ENCODE results near the gene ANKRD62. TPM values are rescaled to one million over a fixed set of nuclear protein-coding genes. Genes with fewer than 3 reads are reported as not detected.
A peak's percentile ranks its signal among the peaks of the same experiment; 100 is the strongest.

ANKRD62 gene
- total and polyA plus RNA-seq, 9 of the 15 experiments (the other 6 are each of a cell fraction or from before 2014, with no cell fraction given) = 0.16 to 1.1 (median 0.45) TPM; not detected in 1

GRCh38 chr18:12061685-12062084 lies 32.0 kb upstream of the ANKRD62 start:
- in situ Hi-C loops (cut with MboI) = no loop called here

GRCh38 chr18:12062974-12063373 lies 30.7 kb upstream of the ANKRD62 start:
- in situ Hi-C loops (cut with MboI) = no loop called here
- no peaks in the 10 kb centered on the region for H3K9me1 ChIP-seq (ENCODE audit: control insufficient read depth, insufficient read depth, low read length)
- intact Hi-C loops (cut with micrococcal nuclease) = no loop called here
- H3K9me3 ChIP-seq (replicated peaks; ENCODE audit: control insufficient read depth, insufficient read depth, low read depth, low read length) = no peaks in the 10 kb centered on the region
- no peak overlapping the region for H3K27ac ChIP-seq (ENCODE audit: extremely low read depth, low read depth, low read length)
- DNase-seq (ENCODE audit: extremely low read depth in 1 of 4, low spot score in 3 of 4) = no peak
- ChIA-PET POLR2A (interaction anchor here (0.8 kb wide), 1 partner anchor 13 kb away, joined by 4 read pairs; no protein-coding TSS in a partner anchor), CTCF (ENCODE audit: low intra/inter-chr PET ratio) (no interaction called here)
- H4K20me1 ChIP-seq (replicated peaks; ENCODE audit: control insufficient read depth, insufficient read depth, low read length) = no peaks in the 10 kb centered on the region; the same call in 1 of the 2 replicates
- no peaks in the 10 kb centered on the region for H3K36me3 ChIP-seq (ENCODE audit: control insufficient read depth, insufficient read depth, low read length)
- H2AFZ ChIP-seq (ENCODE audit: low read depth, low read length) = no peak overlapping the region
- 13% methylated on average over 4 of the region's 4 CpGs for WGBS (ENCODE audit: insufficient coverage, low coverage, missing lambda C conversion rate)
- BruUV-seq (replicated peaks) = no TSS peak
- H3K4me1 ChIP-seq (replicated peaks in 1 of 2; ENCODE audit: control insufficient read depth in 2 of 2, insufficient read depth in 2 of 2, low read length in 2 of 2) = peaks cover 0 to 28% of the 10 kb centered on the region in 2 experiments; a peak in 2 of 5 replicates
- no peak overlapping the region for H3K9ac ChIP-seq (ENCODE audit: insufficient read depth in 1 of 2, low read depth in 2 of 2, low read length in 2 of 2)
- FAIRE-seq = no peak
- H3K4me3 ChIP-seq = no peak overlapping the region
- ATAC-seq = no peak
- TF ChIP-seq NR2C1 (IDR thresholded peaks at IDR 0.05) (no peak), NR2C1 (tag; IDR thresholded peaks at IDR 0.05) (peak; percentile 40; the same call in 1 of the 2 replicates), ESRRA (IDR thresholded peaks at IDR 0.05; ENCODE audit: borderline replicate concordance, low read depth) (peak; percentile 61), ZNF224 (CRISPR knock-in tag; IDR thresholded peaks at IDR 0.05) (no peak)
- H3K4me2 ChIP-seq (ENCODE audit: insufficient read depth, low read length) = no peak overlapping the region
- H3K79me2 ChIP-seq (ENCODE audit: control insufficient read depth, insufficient read depth, low read length) = no peaks in the 10 kb centered on the region
- peaks cover 10 to 49% of the 10 kb centered on the region in 2 experiments; a peak in 4 of 5 replicates for H3K27me3 ChIP-seq (ENCODE audit: control insufficient read depth in 2 of 2, insufficient read depth in 2 of 2, low read length in 2 of 2)

More at GRCh38 chr18:12061685-12062084, 32.0 kb upstream of the ANKRD62 start:
- no peak overlapping the region for H3K4me2 ChIP-seq (ENCODE audit: insufficient read depth, low read length)
- ATAC-seq (no peak), FAIRE-seq (no peak), DNase-seq (ENCODE audit: extremely low read depth in 1 of 4, low spot score in 3 of 4) (no peak)
- 0% methylated on average over 14 of the region's 14 CpGs for WGBS (ENCODE audit: insufficient coverage, low coverage, missing lambda C conversion rate)
- no peak overlapping the region for H3K4me3 ChIP-seq
- POLR2A ChIA-PET = interaction anchor here (0.6 to 0.7 kb wide), 2 partner anchors 11 to 136 kb away, joined by 3 read pairs; no protein-coding TSS in a partner anchor
- TF ChIP-seq HNRNPH1 (optimal IDR thresholded peaks at IDR 0.05; ENCODE audit: low read depth, low read length) (no peak), ATF1 (CRISPR knock-in tag; IDR thresholded peaks at IDR 0.05) (no peak), ATF1 (tag; IDR thresholded peaks at IDR 0.05) (no peak)
- H4K20me1 ChIP-seq (replicated peaks; ENCODE audit: control insufficient read depth, insufficient read depth, low read length) = no peaks in the 10 kb centered on the region; the same call in 1 of the 2 replicates
- no peaks in the 10 kb centered on the region for H3K9me3 ChIP-seq (replicated peaks; ENCODE audit: control insufficient read depth, insufficient read depth, low read depth, low read length)
- no peaks in the 10 kb centered on the region for H3K9me1 ChIP-seq (ENCODE audit: control insufficient read depth, insufficient read depth, low read length)
- intact Hi-C loops (cut with micrococcal nuclease) = no loop called here
- H3K4me1 ChIP-seq (replicated peaks in 1 of 2; ENCODE audit: control insufficient read depth in 2 of 2, insufficient read depth in 2 of 2, low read length in 2 of 2) = peaks cover 0 to 19% of the 10 kb centered on the region in 2 experiments; a peak in 2 of 5 replicates
- H3K27me3 ChIP-seq (ENCODE audit: control insufficient read depth in 2 of 2, insufficient read depth in 2 of 2, low read length in 2 of 2) = peaks cover 16 to 49% of the 10 kb centered on the region in 2 experiments; a peak in 4 of 5 replicates
- no peaks in the 10 kb centered on the region for H3K36me3 ChIP-seq (ENCODE audit: control insufficient read depth, insufficient read depth, low read length)
- H3K9ac ChIP-seq (ENCODE audit: insufficient read depth in 1 of 2, low read depth in 2 of 2, low read length in 2 of 2) = no peak overlapping the region
- H3K27ac ChIP-seq (ENCODE audit: extremely low read depth, low read depth, low read length) = no peak overlapping the region
- BruUV-seq (replicated peaks) = no TSS peak
- CTCF ChIA-PET (ENCODE audit: low intra/inter-chr PET ratio) = no interaction called here
- H3K79me2 ChIP-seq (ENCODE audit: control insufficient read depth, insufficient read depth, low read length) = no peaks in the 10 kb centered on the region
- H2AFZ ChIP-seq (ENCODE audit: low read depth, low read length) = no peak overlapping the region

All from K562 (cell line).